Fibroblast of upper back skin (primary cell): Measurements from ENCODE around the gene PKIG.
"Not testable (repeated sequence)": the region's sequence is repeated elsewhere in the genome, so short reads cannot be mapped to it uniquely, and the experiment has no call there.

Experiments used
- DNase-seq: peaks from one replicate; pipeline ENCODE4 v3.0.0-alpha.2; 2013

Gene PKIG

GRCh38 chr20:44572551-44573500 lies 9.6 kb upstream of the PKIG start:
- DNase-seq: peak; percentile 93

- DNase-seq: no peak
Observed at GRCh38 chr20:44573501-44573869, 8.9 kb upstream of the PKIG start.

GRCh38 chr20:44574372-44574771 lies 8.0 kb upstream of the PKIG start:
- no peak for DNase-seq

DNA sequence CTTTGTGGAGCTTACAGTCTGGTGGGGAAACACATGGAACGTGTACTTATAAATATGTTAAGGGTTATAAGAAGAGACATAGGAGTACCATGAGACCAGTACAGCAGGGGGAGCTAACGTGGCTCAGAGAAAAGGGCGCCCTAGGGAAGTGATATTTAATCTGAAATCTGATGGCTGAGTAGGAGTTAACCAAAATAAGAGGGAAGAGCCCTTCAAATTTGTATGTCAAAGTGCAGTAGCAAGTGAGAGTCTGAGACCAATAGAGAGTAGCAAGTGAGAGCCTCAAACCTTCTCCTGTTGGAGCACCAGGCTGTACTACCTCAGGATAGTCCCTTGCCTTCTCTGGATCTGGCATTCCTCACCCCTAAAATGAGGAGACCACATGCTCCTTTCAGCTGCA lies 6.1 kb upstream of the PKIG start:
- DNase-seq: peak; percentile 70

- DNase-seq: no peak
Observed at GRCh38 chr20:44579313-44580081, 2.9 kb upstream of the PKIG start.

DNA sequence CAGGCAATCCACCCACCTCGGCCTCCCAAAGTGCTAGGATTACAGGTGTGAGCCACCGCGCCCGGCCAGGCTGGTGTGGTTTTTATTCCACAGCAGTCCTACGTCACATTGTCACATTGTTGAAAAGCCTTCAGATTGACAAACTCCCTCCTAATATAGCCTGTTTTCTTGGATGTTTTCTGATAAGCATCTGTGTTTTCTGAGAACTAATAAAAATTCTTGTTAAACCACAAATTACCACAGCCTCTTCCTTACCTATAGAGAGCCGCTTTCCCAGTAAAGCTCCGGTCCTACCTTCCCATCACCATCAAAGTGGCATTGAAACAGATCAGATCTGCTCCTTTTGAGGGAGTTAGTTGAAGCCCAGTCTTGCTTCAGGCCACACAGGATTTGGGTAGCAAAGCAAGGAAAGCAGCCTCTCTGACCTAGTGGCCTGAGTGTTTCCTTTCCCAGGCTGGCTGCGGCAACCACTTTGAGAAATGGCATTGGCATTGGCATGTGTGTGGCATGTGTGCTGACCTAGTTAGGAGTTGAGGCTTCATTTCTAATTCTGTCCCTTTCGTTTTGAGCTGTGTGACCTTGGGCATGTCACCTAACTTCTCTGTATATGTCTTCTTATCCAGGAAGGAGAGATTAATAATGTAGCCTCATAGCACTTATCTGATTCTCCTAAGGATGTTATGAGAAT lies 1.7 kb upstream of the PKIG start:
- DNase-seq: no peak

DNA sequence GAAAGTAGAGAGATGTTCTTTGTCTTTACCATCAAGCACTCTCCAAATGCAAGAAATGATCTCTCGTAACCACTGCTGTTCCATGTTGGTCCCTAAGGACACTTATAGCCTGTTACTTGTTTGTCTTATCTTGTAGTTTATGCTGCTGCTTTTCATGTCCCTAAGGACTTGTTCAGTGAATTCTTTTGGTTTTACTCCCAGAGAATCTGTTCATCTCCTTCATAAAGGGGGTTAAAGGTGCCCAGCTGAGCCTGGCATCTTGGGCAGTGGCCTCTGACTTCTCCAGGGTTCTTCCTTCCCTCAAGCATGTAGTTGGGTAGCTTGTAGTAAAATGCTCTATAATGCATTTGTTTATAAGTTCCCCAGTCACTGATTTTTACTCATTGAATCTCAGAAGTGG lies 864 bp upstream of the PKIG start:
- no peak for DNase-seq

GRCh38 chr20:44583157-44583556 lies 778 bp downstream of the PKIG start:
- DNase-seq: no peak

DNA sequence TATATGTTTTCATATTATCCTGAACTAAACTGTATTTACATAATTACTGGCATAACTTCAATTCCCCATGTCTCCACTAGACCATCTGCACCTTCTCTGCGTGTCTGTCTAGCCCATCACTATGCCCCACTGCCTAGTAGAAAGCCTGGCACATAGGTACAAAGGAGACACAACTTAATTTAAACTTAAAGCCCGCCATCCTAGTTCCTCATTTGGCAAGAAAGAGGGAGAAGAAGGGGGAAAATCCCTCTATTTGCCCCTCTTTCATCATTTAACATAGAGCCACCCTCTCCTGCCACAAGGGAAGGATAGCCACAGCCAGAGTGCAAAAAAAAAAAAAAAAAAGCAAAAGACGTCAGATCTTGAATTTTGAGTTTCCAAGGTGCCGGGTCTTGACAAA lies 1.8 kb downstream of the PKIG start:
- no peak for DNase-seq

- no peak for DNase-seq
Observed at GRCh38 chr20:44585057-44585963, 2.9 kb downstream of the PKIG start.

DNA sequence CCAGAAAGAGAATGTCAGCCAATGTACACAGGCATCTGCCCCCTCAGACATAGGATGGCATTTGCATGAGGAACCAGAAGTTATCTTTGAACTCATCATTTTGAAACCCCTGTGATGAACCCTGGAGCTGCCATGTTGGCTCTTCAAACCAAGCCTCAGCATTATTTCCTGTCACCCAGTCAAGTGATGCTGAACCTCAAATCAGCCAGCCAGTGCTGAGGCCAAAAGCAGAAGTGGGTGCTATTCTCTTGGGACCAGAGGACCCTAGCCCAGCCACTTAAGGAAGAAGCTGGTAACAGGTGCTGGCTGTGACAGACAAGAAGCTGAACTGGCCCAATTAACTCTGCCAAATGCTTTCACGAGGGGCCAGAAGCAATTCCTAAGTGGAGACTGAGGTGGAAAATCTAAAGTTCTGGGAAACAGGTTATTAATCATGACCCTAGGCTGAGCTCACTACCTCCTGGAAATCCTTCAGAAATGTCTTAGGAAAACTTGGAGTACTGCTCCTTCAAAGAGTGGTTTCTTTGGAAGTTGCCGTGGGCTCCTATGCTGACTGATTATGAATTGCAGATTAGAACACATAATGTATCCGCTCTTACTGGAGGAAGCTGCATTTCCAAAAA lies 4.0 kb downstream of the PKIG start:
- no peak for DNase-seq

DNA sequence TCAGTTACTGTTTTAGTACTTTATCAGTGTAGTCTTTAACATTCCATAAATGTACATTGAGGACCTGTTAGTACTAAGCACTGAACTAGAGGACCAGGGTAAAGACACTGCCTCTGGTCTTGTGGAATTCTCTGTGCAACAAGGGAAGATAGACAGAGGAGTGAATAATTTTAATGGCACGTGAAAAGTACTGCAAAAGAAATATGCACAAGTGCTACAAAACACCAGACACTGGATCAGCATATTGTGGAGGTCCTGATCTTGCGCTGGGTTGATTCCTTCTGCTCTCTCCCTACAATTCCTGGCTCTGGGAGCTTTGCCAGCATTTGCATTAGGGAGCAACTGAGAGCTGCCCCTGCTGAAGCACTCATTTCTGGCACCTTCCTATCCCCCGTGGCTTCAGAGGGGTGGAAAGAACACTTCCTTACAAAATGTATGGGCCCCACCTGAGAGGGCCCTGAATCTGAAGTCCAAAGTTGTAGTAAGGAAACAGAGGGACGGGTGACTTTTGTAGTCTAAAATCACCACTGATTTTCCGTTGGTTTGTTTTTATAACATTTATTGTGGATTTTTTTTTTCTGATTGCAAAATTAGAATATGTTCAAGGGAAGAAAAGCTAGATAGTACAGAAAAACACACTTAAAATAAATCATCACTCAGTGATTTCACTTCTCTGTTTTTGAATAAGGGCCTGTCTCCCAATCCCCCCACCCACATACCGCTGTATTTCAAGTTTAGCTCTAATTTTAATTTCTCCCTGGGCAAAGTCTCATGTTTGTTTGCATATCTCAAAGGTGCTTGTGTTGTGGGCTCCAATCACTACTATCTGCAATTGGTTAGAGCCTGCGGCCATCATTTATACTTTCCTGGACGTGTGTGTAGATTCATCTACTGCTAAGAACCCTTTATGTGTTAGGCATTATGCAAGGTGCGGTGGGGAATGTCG lies 4.9 kb downstream of the PKIG start:
- peak; percentile 44 for DNase-seq

- not testable (repeated sequence) for DNase-seq
Observed at GRCh38 chr20:44588321-44588720, 5.9 kb downstream of the PKIG start.

DNA sequence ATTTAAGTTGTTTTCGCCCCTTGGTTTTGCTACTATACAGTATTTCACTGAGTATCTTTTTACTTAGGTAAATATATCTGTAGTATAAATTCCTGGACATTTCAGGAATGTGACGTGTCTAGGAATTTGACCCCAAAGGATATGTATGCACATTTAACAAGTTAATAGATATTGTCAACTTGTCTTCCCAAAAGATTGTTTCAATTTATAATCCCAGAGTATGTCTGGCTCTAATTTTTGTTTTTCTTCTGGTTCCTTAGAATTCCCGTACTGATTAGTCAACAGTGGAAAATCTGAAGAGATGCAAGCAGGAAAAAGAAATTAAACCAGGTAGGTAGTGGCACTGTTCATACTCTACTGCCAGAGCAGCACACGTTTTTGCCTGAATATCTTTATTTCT lies 7.2 kb downstream of the PKIG start:
- DNase-seq: peak; percentile 52

GRCh38 chr20:44590980-44591778 lies 8.8 kb downstream of the PKIG start:
- no peak for DNase-seq

- no peak for DNase-seq
Observed at GRCh38 chr20:44592366-44592765, 10.0 kb downstream of the PKIG start.

DNA sequence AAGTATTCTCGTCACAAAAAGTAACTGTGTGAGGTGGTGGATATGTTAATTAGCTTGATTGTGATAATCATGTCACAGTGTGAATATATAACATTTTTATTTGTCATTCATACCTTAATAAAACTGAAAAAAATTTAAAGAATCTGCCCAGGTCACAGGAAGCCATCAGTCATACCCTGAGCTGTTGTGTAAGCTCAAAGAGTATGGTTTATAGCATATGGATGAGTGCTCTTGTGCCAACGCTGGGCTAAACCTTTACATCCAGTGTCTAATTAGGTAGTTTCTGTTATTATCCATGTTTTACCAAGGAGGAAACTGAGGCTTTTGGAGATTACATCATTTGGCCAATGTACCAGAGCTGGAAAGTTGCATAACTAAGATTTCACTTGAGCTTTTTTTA lies 11.4 kb downstream of the PKIG start:
- DNase-seq: no peak

- peak; percentile 32 for DNase-seq
Observed at GRCh38 chr20:44594730-44595129, 12.4 kb downstream of the PKIG start.

- no peak for DNase-seq
Observed at GRCh38 chr20:44596010-44596409, 13.6 kb downstream of the PKIG start.

DNA sequence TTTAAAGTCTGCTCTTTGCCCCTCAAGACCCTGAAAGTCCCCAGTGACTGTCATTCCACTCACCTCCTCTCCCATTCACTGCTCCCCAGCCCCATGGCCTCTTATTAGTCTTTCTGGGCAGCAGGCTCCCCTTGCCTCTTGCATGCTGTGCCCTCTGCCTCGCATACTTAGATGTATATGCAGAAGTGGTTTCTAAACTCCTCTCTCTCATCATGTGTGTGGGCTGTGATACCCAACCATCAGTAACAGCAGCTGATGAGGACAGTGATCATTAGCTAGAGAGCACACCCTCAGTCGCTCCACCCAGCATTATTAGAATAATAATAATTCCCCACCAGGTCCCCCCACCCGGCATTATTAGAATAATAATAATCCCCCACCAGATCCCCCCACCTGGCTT lies 14.5 kb downstream of the PKIG start:
- no peak for DNase-seq
